WTC11 (cell line): Measurements from ENCODE around the gene XAB2. TPM values are rescaled to one million over a fixed set of nuclear protein-coding genes. Genes with fewer than 3 reads are reported as not detected.

Source experiments
- ATAC-seq: fragments of 200-7000 bp; cut with Tn5 transposase; 2 replicates; pipeline ENCODE4 v1.10.0; 2021; ENCODE audit warnings: mild to moderate bottlenecking, moderate library complexity
- CTCF ChIA-PET: fragments of 300-600 bp; sonication (Branson Sonifier 250); formaldehyde crosslinking; loops from one replicate; lab custom pipeline; 2021; ENCODE audit warnings: antibody characterized with exemption; lab: Charles Lee
- POLR2A ChIA-PET: fragments of 350-600 bp; sonication (Branson Sonifier 250); formaldehyde crosslinking; loops from one replicate; lab custom pipeline; 2021; ENCODE audit warnings: antibody characterized with exemption; lab: Charles Lee
- DNase-seq: peaks from one replicate; pipeline ENCODE4 v3.0.0; 2021; ENCODE audit warnings: low spot score
- H3K27ac Mint-ChIP-seq: 2 replicates; pipeline ENCODE4 v1.8.0; 2021; ENCODE audit warnings: mixed read lengths
- H3K27me3 Mint-ChIP-seq: 2 replicates; pipeline ENCODE4 v1.8.0; 2021; ENCODE audit warnings: low read depth, mild to moderate bottlenecking, moderate library complexity, mixed read lengths
- H3K36me3 Mint-ChIP-seq: 2 replicates; pipeline ENCODE4 v1.8.0; 2021; ENCODE audit warnings: mixed read lengths
- H3K4me1 Mint-ChIP-seq: 2 replicates; pipeline ENCODE4 v1.8.0; 2022; ENCODE audit warnings: mixed read lengths
- H3K4me3 Mint-ChIP-seq: 2 replicates; pipeline ENCODE4 v1.8.0; 2021; ENCODE audit warnings: mild to moderate bottlenecking, moderate library complexity, mixed read lengths
- H3K9me3 Mint-ChIP-seq: 2 replicates; pipeline ENCODE4 v1.8.0; 2021; ENCODE audit warnings: mixed read lengths
- ELF4 ChIP-seq: sonication (generic); formaldehyde crosslinking; IDR thresholded peaks from 2 replicates; pipeline ENCODE4 v1.8.1; 2022; ENCODE audit warnings: low read depth, mild to moderate bottlenecking, moderate library complexity, missing genetic modification reagents
- FOXJ3 ChIP-seq: sonication (generic); formaldehyde crosslinking; IDR thresholded peaks from 2 replicates; pipeline ENCODE4 v1.9.0; 2021; ENCODE audit warnings: missing genetic modification reagents, mild to moderate bottlenecking, borderline replicate concordance
- GRHL2 ChIP-seq: fragments of 250-450 bp; sonication (Bioruptor Pico); IDR thresholded peaks from 2 replicates; pipeline ENCODE4 v1.8.0; 2022; ENCODE audit warnings: mild to moderate bottlenecking, moderate library complexity; ENCODE audit not compliant: insufficient replicate concordance, severe bottlenecking
- JAZF1 ChIP-seq: fragments of 250-450 bp; sonication (Bioruptor Pico); IDR thresholded peaks from 2 replicates; pipeline ENCODE4 v1.9.0; 2021; ENCODE audit warnings: moderate library complexity, mild to moderate bottlenecking, inconsistent platforms
- PRDM15 ChIP-seq: sonication (generic); formaldehyde crosslinking; IDR thresholded peaks from 2 replicates; pipeline ENCODE4 v1.8.0; 2022; ENCODE audit warnings: missing genetic modification reagents
- PREB ChIP-seq: sonication (generic); formaldehyde crosslinking; IDR thresholded peaks from 2 replicates; pipeline ENCODE4 v1.8.1; 2022; ENCODE audit warnings: mild to moderate bottlenecking, missing genetic modification reagents, moderate library complexity, borderline replicate concordance
- PRRX2 ChIP-seq: fragments of 250-450 bp; sonication (Bioruptor Pico); IDR thresholded peaks from 2 replicates; pipeline ENCODE4 v1.8.0; 2021; ENCODE audit warnings: mild to moderate bottlenecking
- SOX15 ChIP-seq: fragments of 250-450 bp; sonication (Bioruptor Pico); IDR thresholded peaks from 2 replicates; pipeline ENCODE4 v1.9.0; 2021; ENCODE audit warnings: mild to moderate bottlenecking
- ZNF317 ChIP-seq: sonication (generic); formaldehyde crosslinking; IDR thresholded peaks from 2 replicates; pipeline ENCODE4 v1.8.1; 2023; ENCODE audit warnings: low read depth, mild to moderate bottlenecking, moderate library complexity, missing genetic modification reagents, borderline replicate concordance
- total RNA-seq: library from RNA; stranded (reverse); gene quantifications from 3 replicates; pipeline ENCODE4 v1.2.3, GENCODE V29; 2021
- TF ChIP-seq, protein P1 (sequence below): sonication (generic); formaldehyde crosslinking; IDR thresholded peaks from 2 replicates; pipeline ENCODE4 v1.8.1; 2023; ENCODE audit warnings: mild to moderate bottlenecking, missing genetic modification reagents, borderline replicate concordance
- TF ChIP-seq, protein P2 (sequence below): sonication (generic); formaldehyde crosslinking; IDR thresholded peaks from 2 replicates; pipeline ENCODE4 v1.8.0; 2023; ENCODE audit warnings: mild to moderate bottlenecking, missing genetic modification reagents

The XAB2 gene
- total RNA-seq, 1 experiment from 2014 or later: 65.7 TPM

DNA sequence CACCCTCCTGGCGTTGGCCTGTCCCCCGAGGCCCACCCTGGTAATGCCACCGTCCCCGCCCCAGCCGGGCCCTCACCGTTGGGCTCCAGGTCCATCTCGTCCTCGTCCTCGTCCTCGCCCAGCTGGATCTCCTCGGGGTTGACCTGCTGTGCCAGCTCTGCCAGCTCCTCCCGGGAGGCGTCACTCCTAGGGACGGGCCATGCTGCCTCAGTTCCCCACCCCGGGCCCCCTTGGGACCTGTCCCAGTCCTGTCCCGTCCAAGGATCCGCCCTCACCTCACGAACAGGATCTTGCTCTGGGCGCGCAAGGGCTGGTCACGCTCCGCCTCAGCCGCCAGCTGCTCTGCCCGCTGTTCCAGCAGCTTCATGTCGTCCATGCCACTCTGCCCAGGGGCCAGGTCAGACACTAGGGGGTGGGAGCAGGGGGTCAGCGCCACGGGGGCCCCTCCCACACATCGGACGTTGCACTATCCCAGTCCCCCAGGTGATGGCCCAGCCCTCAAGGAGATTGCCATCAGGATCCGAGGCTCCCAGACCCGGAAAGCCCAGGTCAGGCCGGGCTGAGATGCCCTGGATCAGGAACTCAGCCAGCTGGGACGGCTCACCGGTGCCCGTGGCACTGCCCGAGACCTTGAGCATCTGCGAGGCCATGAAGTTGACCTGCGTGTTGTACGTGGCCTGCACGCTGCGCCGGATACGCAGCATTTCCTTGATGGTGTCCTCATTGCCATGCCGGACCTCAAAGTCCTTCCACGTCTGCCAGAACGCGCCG, 9.5 kb downstream of the XAB2 start:
- TF ChIP-seq ZNF317: no peak
- TF ChIP-seq GRHL2 (CRISPR knock-in tag): no peak
- no peak for TF ChIP-seq ELF4 (CRISPR knock-in tag)
- no peak for TF ChIP-seq PRRX2
- TF ChIP-seq, protein P1, sequence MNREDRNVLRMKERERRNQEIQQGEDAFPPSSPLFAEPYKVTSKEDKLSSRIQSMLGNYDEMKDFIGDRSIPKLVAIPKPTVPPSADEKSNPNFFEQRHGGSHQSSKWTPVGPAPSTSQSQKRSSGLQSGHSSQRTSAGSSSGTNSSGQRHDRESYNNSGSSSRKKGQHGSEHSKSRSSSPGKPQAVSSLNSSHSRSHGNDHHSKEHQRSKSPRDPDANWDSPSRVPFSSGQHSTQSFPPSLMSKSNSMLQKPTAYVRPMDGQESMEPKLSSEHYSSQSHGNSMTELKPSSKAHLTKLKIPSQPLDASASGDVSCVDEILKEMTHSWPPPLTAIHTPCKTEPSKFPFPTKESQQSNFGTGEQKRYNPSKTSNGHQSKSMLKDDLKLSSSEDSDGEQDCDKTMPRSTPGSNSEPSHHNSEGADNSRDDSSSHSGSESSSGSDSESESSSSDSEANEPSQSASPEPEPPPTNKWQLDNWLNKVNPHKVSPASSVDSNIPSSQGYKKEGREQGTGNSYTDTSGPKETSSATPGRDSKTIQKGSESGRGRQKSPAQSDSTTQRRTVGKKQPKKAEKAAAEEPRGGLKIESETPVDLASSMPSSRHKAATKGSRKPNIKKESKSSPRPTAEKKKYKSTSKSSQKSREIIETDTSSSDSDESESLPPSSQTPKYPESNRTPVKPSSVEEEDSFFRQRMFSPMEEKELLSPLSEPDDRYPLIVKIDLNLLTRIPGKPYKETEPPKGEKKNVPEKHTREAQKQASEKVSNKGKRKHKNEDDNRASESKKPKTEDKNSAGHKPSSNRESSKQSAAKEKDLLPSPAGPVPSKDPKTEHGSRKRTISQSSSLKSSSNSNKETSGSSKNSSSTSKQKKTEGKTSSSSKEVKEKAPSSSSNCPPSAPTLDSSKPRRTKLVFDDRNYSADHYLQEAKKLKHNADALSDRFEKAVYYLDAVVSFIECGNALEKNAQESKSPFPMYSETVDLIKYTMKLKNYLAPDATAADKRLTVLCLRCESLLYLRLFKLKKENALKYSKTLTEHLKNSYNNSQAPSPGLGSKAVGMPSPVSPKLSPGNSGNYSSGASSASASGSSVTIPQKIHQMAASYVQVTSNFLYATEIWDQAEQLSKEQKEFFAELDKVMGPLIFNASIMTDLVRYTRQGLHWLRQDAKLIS (CRISPR knock-in tag): no peak
- TF ChIP-seq SOX15 (CRISPR knock-in tag): no peak
- no peak for TF ChIP-seq PRDM15
- no peak for TF ChIP-seq FOXJ3 (CRISPR knock-in tag)
- no peak for TF ChIP-seq PREB (CRISPR knock-in tag)
- TF ChIP-seq JAZF1 (CRISPR knock-in tag): no peak
- TF ChIP-seq, protein P2, sequence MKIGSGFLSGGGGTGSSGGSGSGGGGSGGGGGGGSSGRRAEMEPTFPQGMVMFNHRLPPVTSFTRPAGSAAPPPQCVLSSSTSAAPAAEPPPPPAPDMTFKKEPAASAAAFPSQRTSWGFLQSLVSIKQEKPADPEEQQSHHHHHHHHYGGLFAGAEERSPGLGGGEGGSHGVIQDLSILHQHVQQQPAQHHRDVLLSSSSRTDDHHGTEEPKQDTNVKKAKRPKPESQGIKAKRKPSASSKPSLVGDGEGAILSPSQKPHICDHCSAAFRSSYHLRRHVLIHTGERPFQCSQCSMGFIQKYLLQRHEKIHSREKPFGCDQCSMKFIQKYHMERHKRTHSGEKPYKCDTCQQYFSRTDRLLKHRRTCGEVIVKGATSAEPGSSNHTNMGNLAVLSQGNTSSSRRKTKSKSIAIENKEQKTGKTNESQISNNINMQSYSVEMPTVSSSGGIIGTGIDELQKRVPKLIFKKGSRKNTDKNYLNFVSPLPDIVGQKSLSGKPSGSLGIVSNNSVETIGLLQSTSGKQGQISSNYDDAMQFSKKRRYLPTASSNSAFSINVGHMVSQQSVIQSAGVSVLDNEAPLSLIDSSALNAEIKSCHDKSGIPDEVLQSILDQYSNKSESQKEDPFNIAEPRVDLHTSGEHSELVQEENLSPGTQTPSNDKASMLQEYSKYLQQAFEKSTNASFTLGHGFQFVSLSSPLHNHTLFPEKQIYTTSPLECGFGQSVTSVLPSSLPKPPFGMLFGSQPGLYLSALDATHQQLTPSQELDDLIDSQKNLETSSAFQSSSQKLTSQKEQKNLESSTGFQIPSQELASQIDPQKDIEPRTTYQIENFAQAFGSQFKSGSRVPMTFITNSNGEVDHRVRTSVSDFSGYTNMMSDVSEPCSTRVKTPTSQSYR (CRISPR knock-in tag): no peak
- H3K36me3 Mint-ChIP-seq: peaks cover 26% of the 10 kb centered on the region
- no peak overlapping the region for H3K27ac Mint-ChIP-seq
- POLR2A ChIA-PET: no interaction called here
- no peak for DNase-seq
- no peaks in the 10 kb centered on the region for H3K9me3 Mint-ChIP-seq
- ATAC-seq: no peak
- H3K4me1 Mint-ChIP-seq: no peaks in the 10 kb centered on the region
- CTCF ChIA-PET: interaction anchor here (0.7 to 1.1 kb wide), 1 partner anchor 52 kb away, joined by 3 to 4 read pairs; no protein-coding TSS in a partner anchor
- H3K4me3 Mint-ChIP-seq: no peak overlapping the region
- H3K27me3 Mint-ChIP-seq: no peaks in the 10 kb centered on the region
